GM04503 (cell line): ENCODE measurements around the gene MSH4.
"Not testable (repeated sequence)": the region's sequence is repeated elsewhere in the genome, so short reads cannot be mapped to it uniquely, and the experiment has no call there.

ENCODE experiments used
- DNase-seq: peaks from one replicate; pipeline ENCODE4 v3.0.0-alpha.2; 2012; ENCODE audit warnings: low read depth

Gene MSH4

DNA sequence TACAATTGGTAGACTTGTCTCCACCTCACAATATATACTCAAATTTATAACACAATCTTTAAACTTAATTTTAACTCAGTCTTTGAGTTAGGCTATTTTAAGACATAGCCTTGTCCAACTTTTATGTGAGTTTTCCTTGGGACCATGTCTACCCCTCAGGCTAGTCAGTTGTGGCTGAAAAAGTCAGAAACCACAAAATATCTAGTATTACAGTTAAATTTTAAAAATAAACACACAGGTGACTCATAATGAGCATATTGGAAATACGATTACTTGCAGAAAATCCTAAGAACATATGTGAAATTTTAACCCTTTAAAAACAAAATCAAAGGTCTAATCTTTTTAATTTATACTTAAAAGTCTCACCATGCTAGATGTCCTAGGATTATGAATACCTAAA, 140.4 kb downstream of the MSH4 start:
- no peak for DNase-seq

DNA sequence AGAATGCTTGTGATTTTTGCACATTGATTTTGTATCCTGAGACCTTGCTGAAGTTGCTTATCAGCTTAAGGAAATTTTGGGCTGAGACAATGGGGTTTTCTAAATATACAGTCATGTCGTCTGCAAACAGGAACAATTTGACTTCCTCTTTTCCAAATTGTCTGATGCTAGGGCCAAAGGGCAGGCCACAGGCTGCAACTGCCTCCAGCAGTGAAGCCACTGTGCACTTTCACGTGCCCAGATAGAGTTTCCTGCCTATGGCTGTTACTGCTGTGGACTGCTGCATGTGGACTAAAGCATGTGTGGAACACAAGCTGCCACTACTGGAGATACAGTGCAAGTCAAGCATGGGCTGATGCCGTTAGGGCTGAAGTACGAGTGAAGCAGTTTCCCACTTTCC, 146.4 kb downstream of the MSH4 start:
- DNase-seq: not testable (repeated sequence)

DNA sequence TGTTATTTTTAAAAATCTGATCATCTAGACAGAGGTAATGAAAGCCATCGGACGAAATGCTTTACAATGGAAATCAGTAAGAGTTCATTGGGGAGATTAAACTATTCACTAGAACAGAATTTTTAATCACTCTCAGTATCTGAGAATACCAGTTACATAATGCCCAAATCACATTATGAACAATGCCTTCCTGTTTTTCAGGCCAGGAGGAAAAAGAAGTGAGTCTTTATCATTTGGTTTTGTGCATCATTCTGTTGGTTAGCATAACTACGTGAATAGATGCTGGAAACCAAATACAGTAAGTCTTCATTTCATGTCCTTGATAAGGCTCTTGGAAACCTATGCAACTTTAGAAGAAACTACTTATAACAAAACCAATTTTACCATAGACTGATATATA, 153.5 kb downstream of the MSH4 start:
- DNase-seq: no peak

DNA sequence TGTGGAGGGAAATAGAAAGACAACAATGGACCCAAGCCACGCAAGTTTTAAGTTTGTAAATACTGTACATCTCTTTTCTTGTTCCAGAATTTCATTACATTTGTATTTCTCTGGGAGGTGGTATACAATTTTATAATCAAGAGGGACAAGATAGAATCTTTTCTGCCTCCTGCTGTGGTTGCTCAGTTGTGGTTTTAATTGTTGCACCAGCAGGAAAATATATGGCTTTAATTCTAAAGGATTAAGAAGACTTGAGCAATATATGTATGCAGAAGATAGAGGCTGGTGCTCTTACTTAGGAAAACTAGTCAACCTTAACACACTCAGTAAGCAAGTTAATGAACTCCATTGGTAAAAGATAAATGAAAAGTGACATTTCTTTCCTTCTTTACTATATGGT, 155.3 kb downstream of the MSH4 start:
- DNase-seq: no peak

DNA sequence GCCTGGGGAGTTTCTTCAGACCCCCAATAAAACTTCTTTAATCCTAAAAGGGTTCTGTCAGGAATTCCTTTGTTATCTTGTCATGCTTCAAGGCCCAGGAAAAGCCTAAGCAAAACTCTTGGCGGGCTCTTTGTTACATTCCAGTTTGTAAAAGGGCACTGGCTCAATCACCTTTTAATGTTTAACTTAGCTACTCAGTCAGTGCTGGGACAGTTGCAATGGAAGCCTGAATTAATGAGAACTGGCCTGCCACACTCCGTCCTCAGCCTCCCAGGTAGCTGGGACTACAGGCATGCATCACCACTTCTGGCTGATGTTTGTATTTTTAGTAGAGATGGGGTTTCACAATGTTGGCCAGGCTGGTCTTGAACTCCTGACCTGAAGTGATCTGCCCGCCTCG, 156.8 kb downstream of the MSH4 start:
- DNase-seq: no peak

DNA sequence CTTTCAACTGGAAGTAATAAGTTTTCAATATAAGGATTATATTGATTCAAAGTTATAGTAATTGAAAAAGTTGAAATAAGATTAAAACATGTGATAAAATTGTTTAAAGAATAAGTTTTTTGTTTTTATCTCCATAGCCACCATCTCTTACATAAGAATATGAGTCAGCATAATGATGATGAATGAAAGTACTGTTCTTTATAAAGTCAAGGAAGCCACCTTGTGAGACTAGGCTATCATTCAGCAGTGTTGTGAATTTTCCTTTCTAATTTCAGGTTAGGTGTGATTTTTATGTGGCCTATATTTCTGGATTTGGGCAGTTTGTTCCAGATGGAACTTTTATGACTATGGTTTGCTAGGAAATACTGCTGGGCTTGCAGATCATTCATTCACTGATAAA, 157.9 kb downstream of the MSH4 start:
- DNase-seq: no peak
